NB4 (cell line): ENCODE results near the gene SDC3.

Experiments used
- POLR2A ChIP-seq: IDR thresholded peaks from 2 replicates; pipeline ENCODE4 v1.6.1; 2011; ENCODE audit warnings: mild to moderate bottlenecking; ENCODE audit not compliant: insufficient read length; ENCODE audit errors: extremely low read depth
- TF ChIP-seq, protein P1 (sequence below): IDR thresholded peaks from one replicate; pipeline ENCODE4 v1.5.1; 2012; ENCODE audit warnings: low read depth, low read length

DNA sequence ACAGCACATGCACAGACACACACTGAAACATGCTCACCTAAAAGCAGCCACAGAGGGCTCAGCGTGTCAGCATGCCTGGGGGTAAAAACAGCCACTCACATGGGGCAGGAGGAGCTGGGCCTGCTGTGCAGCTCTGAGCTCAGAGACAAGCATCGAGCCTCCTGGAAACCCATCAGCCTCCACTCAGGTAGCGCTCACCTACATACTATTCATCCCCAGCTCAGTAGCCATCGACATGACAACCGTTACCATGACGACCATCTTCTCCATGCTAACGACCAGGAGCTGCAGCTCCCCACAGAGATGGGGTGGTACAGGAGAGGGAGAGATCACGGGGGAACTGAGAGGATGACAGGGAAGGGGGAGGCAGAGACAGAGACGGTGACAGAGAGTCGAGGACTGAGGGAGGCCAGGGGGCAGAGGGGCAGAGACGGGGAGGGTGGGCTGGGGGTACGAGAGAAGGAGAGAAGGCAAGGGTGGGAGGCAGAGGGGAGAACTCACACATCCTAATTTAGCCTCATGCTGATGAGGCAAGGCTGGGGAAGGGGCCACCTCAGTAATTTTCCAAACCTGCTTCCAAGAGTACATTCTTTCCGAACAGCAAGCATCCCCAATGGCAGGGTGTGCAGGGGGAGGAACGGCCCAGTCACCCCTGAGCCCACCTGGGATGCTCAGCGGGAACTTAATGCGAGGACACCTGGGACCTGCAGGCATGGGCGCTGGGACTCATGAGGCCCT is 28.4 kb downstream of the SDC3 start:
- TF ChIP-seq POLR2A = no peak
- TF ChIP-seq, protein P1, sequence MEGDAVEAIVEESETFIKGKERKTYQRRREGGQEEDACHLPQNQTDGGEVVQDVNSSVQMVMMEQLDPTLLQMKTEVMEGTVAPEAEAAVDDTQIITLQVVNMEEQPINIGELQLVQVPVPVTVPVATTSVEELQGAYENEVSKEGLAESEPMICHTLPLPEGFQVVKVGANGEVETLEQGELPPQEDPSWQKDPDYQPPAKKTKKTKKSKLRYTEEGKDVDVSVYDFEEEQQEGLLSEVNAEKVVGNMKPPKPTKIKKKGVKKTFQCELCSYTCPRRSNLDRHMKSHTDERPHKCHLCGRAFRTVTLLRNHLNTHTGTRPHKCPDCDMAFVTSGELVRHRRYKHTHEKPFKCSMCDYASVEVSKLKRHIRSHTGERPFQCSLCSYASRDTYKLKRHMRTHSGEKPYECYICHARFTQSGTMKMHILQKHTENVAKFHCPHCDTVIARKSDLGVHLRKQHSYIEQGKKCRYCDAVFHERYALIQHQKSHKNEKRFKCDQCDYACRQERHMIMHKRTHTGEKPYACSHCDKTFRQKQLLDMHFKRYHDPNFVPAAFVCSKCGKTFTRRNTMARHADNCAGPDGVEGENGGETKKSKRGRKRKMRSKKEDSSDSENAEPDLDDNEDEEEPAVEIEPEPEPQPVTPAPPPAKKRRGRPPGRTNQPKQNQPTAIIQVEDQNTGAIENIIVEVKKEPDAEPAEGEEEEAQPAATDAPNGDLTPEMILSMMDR = no peak
